RCC 7860 (cell line): ENCODE data around the gene ITPR1.
A peak's percentile ranks its signal among the peaks of the same experiment; 100 is the strongest.

Experiments
- DNase-seq: peaks from one replicate; pipeline ENCODE4 v3.0.0-alpha.2; 2015; ENCODE audit warnings: low spot score
- FAIRE-seq: peaks from 2 replicates; lab custom pipeline; 2012; peaks lifted over from hg19 to GRCh38; lab: Jason Lieb, UNC

ITPR1 gene

GRCh38 chr3:4835616-4836043, 342.5 kb downstream of the ITPR1 start:
- no peak for DNase-seq
- no peak for FAIRE-seq

GRCh38 chr3:4836516-4836915, 343.4 kb downstream of the ITPR1 start:
- no peak for FAIRE-seq
- DNase-seq: no peak

GRCh38 chr3:4837374-4837930, 344.3 kb downstream of the ITPR1 start:
- DNase-seq: no peak
- no peak for FAIRE-seq

- FAIRE-seq (no peak), DNase-seq (no peak)
These were observed 345.5 kb downstream of the ITPR1 start for GRCh38 chr3:4838621-4839022.

GRCh38 chr3:4839278-4839677, 346.1 kb downstream of the ITPR1 start:
- no peak for FAIRE-seq
- no peak for DNase-seq

GRCh38 chr3:4841225-4841624, 348.1 kb downstream of the ITPR1 start:
- FAIRE-seq (no peak), DNase-seq (no peak)

- FAIRE-seq (no peak), DNase-seq (no peak)
These were observed 348.8 kb downstream of the ITPR1 start for GRCh38 chr3:4841776-4842440.

GRCh38 chr3:4843619-4844018, 350.5 kb downstream of the ITPR1 start:
- DNase-seq: no peak
- FAIRE-seq: no peak

- no peak for FAIRE-seq
- no peak for DNase-seq
These were observed 352.7 kb downstream of the ITPR1 start for GRCh38 chr3:4845882-4846281.

GRCh38 chr3:4846543-4846942, 353.4 kb downstream of the ITPR1 start:
- DNase-seq (no peak), FAIRE-seq (no peak)

- FAIRE-seq (no peak), DNase-seq (no peak)
These were observed 355.2 kb downstream of the ITPR1 start for GRCh38 chr3:4848176-4848825.

- no peak for FAIRE-seq
- DNase-seq: no peak
These were observed 356.0 kb downstream of the ITPR1 start for GRCh38 chr3:4849136-4849535.

- no peak for DNase-seq
- FAIRE-seq: no peak
These were observed 356.6 kb downstream of the ITPR1 start for GRCh38 chr3:4849739-4850138.

- DNase-seq (no peak), FAIRE-seq (no peak)
These were observed 357.2 kb downstream of the ITPR1 start for GRCh38 chr3:4850211-4850927.

GRCh38 chr3:4850928-4851265, 357.7 kb downstream of the ITPR1 start:
- DNase-seq (no peak), FAIRE-seq (no peak)

GRCh38 chr3:4852780-4853748, 359.9 kb downstream of the ITPR1 start:
- peak; percentile 28 for FAIRE-seq
- DNase-seq: peak; percentile 14

GRCh38 chr3:4853749-4854140, 360.6 kb downstream of the ITPR1 start:
- no peak for DNase-seq
- FAIRE-seq: no peak

- FAIRE-seq: no peak
These were observed 362.5 kb downstream of the ITPR1 start for GRCh38 chr3:4855676-4856075.

GRCh38 chr3:4856136-4856535, 363.0 kb downstream of the ITPR1 start:
- no peak for FAIRE-seq
- no peak for DNase-seq

More at GRCh38 chr3:4855676-4856075, 362.5 kb downstream of the ITPR1 start:
- DNase-seq: no peak

GRCh38 chr3:4856564-4856963, 363.4 kb downstream of the ITPR1 start:
- DNase-seq (no peak), FAIRE-seq (no peak)

- DNase-seq: no peak
- no peak for FAIRE-seq
These were observed 363.8 kb downstream of the ITPR1 start for GRCh38 chr3:4856986-4857385.
